HCEC 1CT (cell line): ENCODE results near the gene MAP3K2.
"Not testable (repeated sequence)": the region's sequence is repeated elsewhere in the genome, so short reads cannot be mapped to it uniquely, and the experiment has no call there.

Source experiments
- DNase-seq: peaks from one replicate; pipeline ENCODE4 v3.0.0-alpha.2; 2017

MAP3K2 gene

GRCh38 chr2:127421116-127421800 lies 33.5 kb upstream of the MAP3K2 start:
- DNase-seq: no peak

GRCh38 chr2:127420039-127420864 lies 32.5 kb upstream of the MAP3K2 start:
- DNase-seq: no peak

- DNase-seq: no peak
Measured at GRCh38 chr2:127419448-127420038, 31.8 kb upstream of the MAP3K2 start.

GRCh38 chr2:127419112-127419430 lies 31.3 kb upstream of the MAP3K2 start:
- DNase-seq: no peak

GRCh38 chr2:127418300-127419111 lies 30.7 kb upstream of the MAP3K2 start, which contains the start of gene PROC:
PROC (plus strand) TSS chr2:127418427; CDS start chr2:127419943, 1,516 bp downstream.
- no peak for DNase-seq

GRCh38 chr2:127417406-127417805 lies 29.6 kb upstream of the MAP3K2 start:
- no peak for DNase-seq

GRCh38 chr2:127416506-127417001 lies 28.8 kb upstream of the MAP3K2 start:
- no peak for DNase-seq

GRCh38 chr2:127415593-127416505 lies 28.1 kb upstream of the MAP3K2 start:
- no peak for DNase-seq

GRCh38 chr2:127414638-127415592 lies 27.1 kb upstream of the MAP3K2 start:
- no peak for DNase-seq

GRCh38 chr2:127413782-127414637 lies 26.2 kb upstream of the MAP3K2 start:
- peak; percentile 70 for DNase-seq

GRCh38 chr2:127413200-127413599 lies 25.4 kb upstream of the MAP3K2 start:
- no peak for DNase-seq

GRCh38 chr2:127411653-127412369 lies 24.0 kb upstream of the MAP3K2 start:
- DNase-seq: no peak

GRCh38 chr2:127410871-127411652 lies 23.3 kb upstream of the MAP3K2 start:
- peak; percentile 48 for DNase-seq

GRCh38 chr2:127409716-127410115 lies 21.9 kb upstream of the MAP3K2 start:
- not testable (repeated sequence) for DNase-seq

- DNase-seq: no peak
Measured at GRCh38 chr2:127408807-127409099, 21.0 kb upstream of the MAP3K2 start.

- DNase-seq: peak; percentile 78
Measured at GRCh38 chr2:127408004-127408806, 20.4 kb upstream of the MAP3K2 start.

GRCh38 chr2:127407661-127408003 lies 19.9 kb upstream of the MAP3K2 start:
- no peak for DNase-seq
